Body of pancreas (tissue), 4 donors: ENCODE results near the gene MRPS18A. TPM values are rescaled to one million over a fixed set of nuclear protein-coding genes. Genes with fewer than 3 reads are reported as not detected.
A peak's percentile ranks its signal among the peaks of the same experiment; 100 is the strongest.

Source experiments
- ATAC-seq: fragments of 150-250 bp; one replicate; pipeline ENCODE4 v1.9.1; 2016
- DNase-seq, 4 donors: peaks; one replicate each; pipeline ENCODE4 v3.0.0-alpha.2; 2019
- H3K27ac ChIP-seq, 4 donors: fragments of 200-600 bp; sonication (generic); 1 replicate in 3 of 4; 2 replicates in 1 of 4; pipeline versions ENCODE4 v1.5.1 to v1.6.1; 2016 to 2019; ENCODE audit warnings: mild to moderate bottlenecking in 1 of 4, mixed read lengths in 1 of 4, moderate library complexity in 1 of 4
- H3K27me3 ChIP-seq, 2 donors: fragments of 200-600 bp; sonication (generic); one replicate each; pipeline ENCODE4 v1.6.0; 2016; ENCODE audit warnings: mild to moderate bottlenecking in 1 of 2
- H3K36me3 ChIP-seq, 2 donors: fragments of 200-600 bp; sonication (generic); replicated peaks in 1 of 2; 2 replicates each; pipeline ENCODE4 v1.5.1; 2016; ENCODE audit warnings: low read depth in 2 of 2; ENCODE audit not compliant: insufficient read depth in 1 of 2
- H3K4me1 ChIP-seq: fragments of 200-600 bp; sonication (generic); one replicate; pipeline ENCODE4 v1.6.0; 2016
- H3K4me3 ChIP-seq, 2 donors: fragments of 200-600 bp; sonication (generic); 1 replicate in 1 of 2; 2 replicates in 1 of 2; pipeline ENCODE4 v1.5.1; 2016 to 2019
- H3K9me3 ChIP-seq, 3 donors: fragments of 200-600 bp; sonication (generic); 1 replicate in 2 of 3; 2 replicates in 1 of 3; pipeline ENCODE4 v1.5.1; 2016
- CTCF ChIP-seq, 7 experiments: fragments of 450-650 bp in 4 of 7; fragments of 200-600 bp in 3 of 7; sonication (generic) in 3 of 7; IDR thresholded peaks; one replicate each; pipeline ENCODE4 v1.5.1; 2016 to 2019; ENCODE audit warnings: antibody characterized with exemption in 7 of 7
- POLR2A ChIP-seq, 3 donors: fragments of 450-650 bp; IDR thresholded peaks; one replicate each; pipeline ENCODE4 v1.6.1; 2016; ENCODE audit warnings: antibody characterized with exemption in 3 of 3, mild to moderate bottlenecking in 2 of 3
- WGBS, 2 donors: methylation state at CpG; one replicate each; pipeline ENCODE4 v1.1.5; 2017; 5-methylcytosine and 5-hydroxymethylcytosine counted together
- intact Hi-C: fragments of 100-400 bp; cut with DNase I; formaldehyde crosslinking; loops from one replicate; pipeline ENCODE4 v1.15.1; 2023
- total RNA-seq, 2 donors: library from RNA; depleted of rRNA; stranded (reverse); fragments of >200 nt; gene quantifications; one replicate each; pipeline ENCODE4 v1.1.0, GENCODE V29; 2016

The MRPS18A gene
- total RNA-seq, 2 donors from 2014 or later, result 16.9 to 36.3 TPM

GRCh38 chr6:43627008-43627825, 60.4 kb downstream of the MRPS18A start:
- H3K27ac ChIP-seq, result peak overlapping the region; percentile 62 to 95 (median 80)
- ATAC-seq (no peak), DNase-seq (peak; percentile 80 to 92 (median 86))
- intact Hi-C loops, result no loop called here
- no peak overlapping the region for H3K4me3 ChIP-seq
- 50% methylated on average over 5 of the region's 5 CpGs for WGBS, 2 donors
- no peaks in the 10 kb centered on the region for H3K9me3 ChIP-seq
- TF ChIP-seq CTCF (IDR thresholded peaks at IDR 0.05) (no peak), POLR2A (IDR thresholded peaks at IDR 0.05) (peak in 2 of 3 donors; percentile 37 to 40)
- H3K36me3 ChIP-seq, result peaks cover 0 to 17% of the 10 kb centered on the region in 2 donors
- H3K4me1 ChIP-seq, result peaks cover 26% of the 10 kb centered on the region
- no peaks in the 10 kb centered on the region for H3K27me3 ChIP-seq

- H3K9me3 ChIP-seq, result no peaks in the 10 kb centered on the region
- no peak for DNase-seq
- intact Hi-C loops, result no loop called here
- no peaks in the 10 kb centered on the region for H3K27me3 ChIP-seq
- no peak overlapping the region for H3K27ac ChIP-seq
- H3K36me3 ChIP-seq, result peaks cover 0 to 23% of the 10 kb centered on the region in 2 donors
- ATAC-seq, result no peak
- H3K4me1 ChIP-seq, result peaks cover 24% of the 10 kb centered on the region
- no peak overlapping the region for H3K4me3 ChIP-seq
- WGBS, 2 donors, result 89 to 92% methylated on average over 13 to 16 of the region's 16 CpGs
- TF ChIP-seq CTCF (IDR thresholded peaks at IDR 0.05) (no peak), POLR2A (IDR thresholded peaks at IDR 0.05) (no peak)
These were observed 62.1 kb downstream of the MRPS18A start for GRCh38 chr6:43625393-43625992.

- peaks cover 0 to 23% of the 10 kb centered on the region in 2 donors for H3K36me3 ChIP-seq
- whole genome bisulfite sequencing, 2 donors, result 82 to 86% methylated on average over 5 to 7 of the region's 7 CpGs
These were observed 62.8 kb downstream of the MRPS18A start for GRCh38 chr6:43624786-43625288.

More at GRCh38 chr6:43624786-43625288, 62.8 kb downstream of the MRPS18A start:
- Histone ChIP-seq H3K27ac (no peak overlapping the region), H3K4me3 (no peak overlapping the region), H3K27me3 (no peaks in the 10 kb centered on the region), H3K9me3 (no peaks in the 10 kb centered on the region), H3K4me1 (peaks cover 20% of the 10 kb centered on the region)
- intact Hi-C loops, result no loop called here
- TF ChIP-seq CTCF (IDR thresholded peaks at IDR 0.05) (no peak), POLR2A (IDR thresholded peaks at IDR 0.05) (no peak)
- no peak for ATAC-seq
- DNase-seq, result no peak
